ENCODE results near the gene CFAP20DC. TPM values are rescaled to one million over a fixed set of nuclear protein-coding genes. Genes with fewer than 3 reads are reported as not detected.
"Not testable (repeated sequence)": the region's sequence is repeated elsewhere in the genome, so short reads cannot be mapped to it uniquely, and the experiment has no call there.

Gene CFAP20DC
- total RNA-seq: 2.3 and 3.8 TPM in 2 replicates
- 1.9 and 2.7 TPM in 2 replicates for polyA plus RNA-seq
- 1.0 and 1.1 TPM in 2 replicates for polyA plus RNA-seq (2012)
- 0.52 TPM in 1 of 2 replicates, not detected in the other for polyA minus RNA-seq (ENCODE audit: low replicate concordance)

DNA sequence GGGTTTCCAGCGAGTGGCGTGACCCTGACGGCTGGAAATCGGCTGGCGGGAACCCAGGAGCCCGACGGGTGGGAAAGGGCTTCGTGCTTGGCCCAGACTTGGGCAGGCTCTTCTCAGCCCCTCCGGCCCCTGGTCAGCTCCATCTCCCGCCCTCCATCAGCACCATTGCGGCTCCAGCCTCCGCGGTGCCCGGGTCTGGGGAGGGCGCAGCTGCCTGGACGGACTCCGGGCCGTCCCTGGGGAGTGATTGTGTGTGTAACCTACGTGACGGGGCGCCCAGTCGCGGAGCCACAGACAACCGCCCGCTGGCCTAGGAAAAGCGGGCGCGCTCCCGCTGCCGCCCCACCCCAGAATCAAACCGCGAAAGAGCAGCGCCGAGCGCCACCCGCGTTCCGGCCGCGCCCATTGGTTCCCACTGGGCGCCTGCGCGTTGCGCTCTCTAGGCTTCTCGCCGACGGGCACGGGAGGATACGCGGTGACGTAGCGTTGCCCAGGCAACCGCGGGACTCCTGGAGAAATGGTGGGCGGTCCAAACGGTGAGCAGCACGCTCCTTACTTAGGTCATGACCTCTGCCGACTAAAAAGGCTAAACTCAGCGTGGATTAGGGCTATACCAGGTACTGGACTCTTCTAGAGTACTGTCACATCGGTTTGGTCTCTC is at the start of gene CFAP20DC:
Gene CFAP20DC (minus strand): TSS at position 355 of the 661 bp plus-strand sequence. CDS start 394 bp downstream, outside the sequence.
- Histone ChIP-seq H3K36me3 (ENCODE audit: control insufficient read depth, insufficient read depth, low read length) (no peaks in the 10 kb centered on the region), H4K20me1 (ENCODE audit: control insufficient read depth, extremely low read depth, insufficient read depth, low read length) (no peaks in the 10 kb centered on the region), H3K79me2 (ENCODE audit: control insufficient read depth, insufficient read depth, low read length) (no peaks in the 10 kb centered on the region), H3K27me3 (ENCODE audit: control insufficient read depth, insufficient read depth, low read length) (no peaks in the 10 kb centered on the region), H2AFZ (ENCODE audit: low read length) (peak within 1 kb of the TSS; percentile 68), H3K4me1 (ENCODE audit: control insufficient read depth, extremely low read depth, insufficient read depth, low read length) (no peaks in the 10 kb centered on the region), H3K9ac (ENCODE audit: insufficient read depth, low read length) (peak within 1 kb of the TSS; percentile 81), H3K27ac (ENCODE audit: insufficient read depth, low read length) (peak within 1 kb of the TSS; percentile 87), H3K4me2 (ENCODE audit: extremely low read depth, insufficient read depth, low read length) (peak within 1 kb of the TSS; percentile 64), H3K4me3 (replicated peaks in 1 of 4; ENCODE audit: control extremely low read depth in 1 of 4, insufficient read depth in 1 of 4, low read depth in 3 of 4, low read length in 4 of 4) (peak within 1 kb of the TSS; percentile 44 to 72 (median 58)), H3K9me3 (ENCODE audit: control insufficient read depth, insufficient read depth, low read depth, low read length) (no peaks in the 10 kb centered on the region)
- peak; percentile 89 to 91 for DNase-seq (ENCODE audit: low read depth in 2 of 2)
- TF ChIP-seq, protein P1, sequence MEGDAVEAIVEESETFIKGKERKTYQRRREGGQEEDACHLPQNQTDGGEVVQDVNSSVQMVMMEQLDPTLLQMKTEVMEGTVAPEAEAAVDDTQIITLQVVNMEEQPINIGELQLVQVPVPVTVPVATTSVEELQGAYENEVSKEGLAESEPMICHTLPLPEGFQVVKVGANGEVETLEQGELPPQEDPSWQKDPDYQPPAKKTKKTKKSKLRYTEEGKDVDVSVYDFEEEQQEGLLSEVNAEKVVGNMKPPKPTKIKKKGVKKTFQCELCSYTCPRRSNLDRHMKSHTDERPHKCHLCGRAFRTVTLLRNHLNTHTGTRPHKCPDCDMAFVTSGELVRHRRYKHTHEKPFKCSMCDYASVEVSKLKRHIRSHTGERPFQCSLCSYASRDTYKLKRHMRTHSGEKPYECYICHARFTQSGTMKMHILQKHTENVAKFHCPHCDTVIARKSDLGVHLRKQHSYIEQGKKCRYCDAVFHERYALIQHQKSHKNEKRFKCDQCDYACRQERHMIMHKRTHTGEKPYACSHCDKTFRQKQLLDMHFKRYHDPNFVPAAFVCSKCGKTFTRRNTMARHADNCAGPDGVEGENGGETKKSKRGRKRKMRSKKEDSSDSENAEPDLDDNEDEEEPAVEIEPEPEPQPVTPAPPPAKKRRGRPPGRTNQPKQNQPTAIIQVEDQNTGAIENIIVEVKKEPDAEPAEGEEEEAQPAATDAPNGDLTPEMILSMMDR (conservative IDR thresholded peaks at IDR 0.05 in 1 of 2, IDR thresholded peaks at IDR 0.05 in 1 of 2; ENCODE audit: low read depth in 1 of 2, low read length in 2 of 2): no peak
- TF ChIP-seq EZH2 (IDR thresholded peaks at IDR 0.05; ENCODE audit: low read length, missing control alignments): no peak

DNA sequence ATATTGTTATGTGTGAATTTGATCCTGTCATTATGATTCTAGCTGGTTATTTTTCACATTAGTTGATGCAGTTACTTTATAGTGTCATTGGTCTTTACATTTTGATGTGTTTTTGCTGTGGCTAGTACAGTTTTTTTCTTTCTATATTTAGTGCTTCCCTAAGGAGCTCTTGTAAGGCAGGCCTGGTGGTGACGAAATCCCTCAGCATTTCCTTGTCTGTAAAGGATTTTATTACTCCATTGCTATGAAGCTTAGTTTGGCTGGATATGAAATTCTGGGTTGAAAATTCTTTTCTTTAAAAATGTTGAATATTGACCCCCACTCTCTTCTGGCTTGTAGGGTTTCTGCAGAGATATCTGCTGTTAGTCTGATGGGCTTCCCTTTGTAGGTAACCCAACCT is 48.7 kb upstream of the CFAP20DC start:
- H3K4me1 ChIP-seq (ENCODE audit: control insufficient read depth, extremely low read depth, insufficient read depth, low read length); H3K9me3 ChIP-seq (ENCODE audit: control insufficient read depth, insufficient read depth, low read depth, low read length); H3K36me3 ChIP-seq (ENCODE audit: control insufficient read depth, insufficient read depth, low read length); H3K4me2 ChIP-seq (ENCODE audit: extremely low read depth, insufficient read depth, low read length); H3K27ac ChIP-seq (ENCODE audit: insufficient read depth, low read length); H4K20me1 ChIP-seq (ENCODE audit: control insufficient read depth, extremely low read depth, insufficient read depth, low read length); H3K9ac ChIP-seq (ENCODE audit: insufficient read depth, low read length); H3K4me3 ChIP-seq (replicated peaks in 1 of 4; ENCODE audit: control extremely low read depth in 1 of 4, insufficient read depth in 1 of 4, low read depth in 3 of 4, low read length in 4 of 4); H2AFZ ChIP-seq (ENCODE audit: low read length); H3K27me3 ChIP-seq (ENCODE audit: control insufficient read depth, insufficient read depth, low read length); H3K79me2 ChIP-seq (ENCODE audit: control insufficient read depth, insufficient read depth, low read length): not testable (repeated sequence)
- peak in 1 of 2 donors; percentile 18 for DNase-seq (ENCODE audit: low read depth in 2 of 2)

DNA sequence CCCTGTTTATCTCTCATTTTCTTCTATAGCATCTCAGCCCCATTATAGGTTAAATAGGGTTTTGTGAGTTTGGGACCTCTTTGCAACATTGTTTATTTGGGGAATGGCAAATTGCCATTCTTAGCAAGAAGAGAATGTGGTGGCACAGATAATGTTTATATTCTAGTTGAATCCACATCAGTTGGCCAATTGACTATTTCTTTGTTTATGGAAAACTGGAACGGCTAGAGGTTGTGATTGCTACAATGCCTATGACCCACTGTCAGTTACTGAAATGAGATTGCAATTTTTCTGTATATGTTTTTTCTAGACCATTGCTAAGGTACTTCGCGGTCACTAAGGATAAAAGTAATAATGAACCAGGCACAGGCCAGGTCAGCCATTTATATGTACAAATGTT is 44.6 kb upstream of the CFAP20DC start:
- no peaks in the 10 kb centered on the region for H3K79me2 ChIP-seq (ENCODE audit: control insufficient read depth, insufficient read depth, low read length)
- no peak for DNase-seq (ENCODE audit: low read depth in 2 of 2)
- H3K36me3 ChIP-seq (ENCODE audit: control insufficient read depth, insufficient read depth, low read length): no peaks in the 10 kb centered on the region
- H3K9me3 ChIP-seq (ENCODE audit: control insufficient read depth, insufficient read depth, low read depth, low read length): no peaks in the 10 kb centered on the region
- H3K4me2 ChIP-seq (ENCODE audit: extremely low read depth, insufficient read depth, low read length): no peak overlapping the region
- no peak overlapping the region for H3K9ac ChIP-seq (ENCODE audit: insufficient read depth, low read length)
- H2AFZ ChIP-seq (ENCODE audit: low read length): no peak overlapping the region
- no peaks in the 10 kb centered on the region for H3K27me3 ChIP-seq (ENCODE audit: control insufficient read depth, insufficient read depth, low read length)
- H3K27ac ChIP-seq (ENCODE audit: insufficient read depth, low read length): no peak overlapping the region
- no peaks in the 10 kb centered on the region for H4K20me1 ChIP-seq (ENCODE audit: control insufficient read depth, extremely low read depth, insufficient read depth, low read length)
- no peak overlapping the region for H3K4me3 ChIP-seq (replicated peaks in 1 of 4; ENCODE audit: control extremely low read depth in 1 of 4, insufficient read depth in 1 of 4, low read depth in 3 of 4, low read length in 4 of 4)
- no peaks in the 10 kb centered on the region for H3K4me1 ChIP-seq (ENCODE audit: control insufficient read depth, extremely low read depth, insufficient read depth, low read length)
- TF ChIP-seq, protein P1 (conservative IDR thresholded peaks at IDR 0.05 in 1 of 2, IDR thresholded peaks at IDR 0.05 in 1 of 2; ENCODE audit: low read depth in 1 of 2, low read length in 2 of 2): no peak
- TF ChIP-seq EZH2 (IDR thresholded peaks at IDR 0.05; ENCODE audit: low read length, missing control alignments): no peak
